HL-60 (cell line): ENCODE data around the gene LBH.

Experiments
- DNase-seq, 2 experiments: peaks; one replicate each; pipeline ENCODE4 v3.0.0-alpha.2; 2010 to 2020; ENCODE audit warnings: low read depth in 1 of 2, low spot score in 1 of 2
- H3K27ac ChIP-seq: fragments of 250-450 bp; sonication (Bioruptor Pico); replicated peaks from 2 replicates; pipeline ENCODE4 v1.5.1; 2020; ENCODE audit warnings: mild to moderate bottlenecking, moderate library complexity
- H3K27me3 ChIP-seq: fragments of 250-450 bp; sonication (Bioruptor Pico); 2 replicates; pipeline ENCODE4 v1.5.1; 2021; ENCODE audit warnings: mild to moderate bottlenecking, moderate library complexity; ENCODE audit not compliant: insufficient read depth, poor library complexity, severe bottlenecking
- H3K4me3 ChIP-seq: replicated peaks from 2 replicates; pipeline ENCODE4 v1.5.1; 2011; ENCODE audit warnings: mild to moderate bottlenecking, control low read depth, low read length; ENCODE audit not compliant: insufficient read depth
- GABPA ChIP-seq: IDR thresholded peaks from 2 replicates; pipeline ENCODE4 v1.6.1; 2012; ENCODE audit warnings: low read depth
- POLR2AphosphoS5 ChIP-seq: IDR thresholded peaks from 2 replicates; pipeline ENCODE4 v1.6.1; 2012; ENCODE audit warnings: low read depth
- SPI1 ChIP-seq: IDR thresholded peaks from 2 replicates; pipeline ENCODE4 v1.6.1; 2012; ENCODE audit warnings: low read depth, mild to moderate bottlenecking, borderline replicate concordance
- TF ChIP-seq, protein P1 (sequence below): IDR thresholded peaks from 2 replicates; pipeline ENCODE4 v1.6.1; 2012; ENCODE audit warnings: low read depth; ENCODE audit not compliant: insufficient replicate concordance
- TF ChIP-seq, protein P2 (sequence below): IDR thresholded peaks from one replicate; pipeline ENCODE4 v1.5.1; 2011; ENCODE audit warnings: low read length, control low read depth, inconsistent platforms; ENCODE audit not compliant: insufficient read depth

Gene LBH

DNA sequence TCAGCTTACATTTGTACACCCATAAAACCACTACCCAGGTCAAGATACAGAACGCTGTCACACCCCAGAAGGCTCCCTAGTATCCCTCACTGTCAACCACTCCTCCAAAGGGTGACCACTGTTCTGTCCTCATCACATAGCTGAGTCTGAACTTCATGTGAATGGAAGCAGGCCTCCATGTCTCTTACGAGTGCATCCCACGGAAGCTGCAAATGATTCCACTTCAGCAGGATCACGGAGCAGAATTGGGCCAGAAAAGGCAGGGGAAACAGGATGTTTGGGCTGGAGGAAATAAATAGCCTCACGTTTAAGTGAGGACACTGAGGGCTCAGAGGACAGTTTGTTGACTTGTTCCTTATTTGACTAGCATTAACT lies 38.4 kb downstream of the LBH start:
- H3K4me3 ChIP-seq = no peak overlapping the region
- TF ChIP-seq, protein P1, sequence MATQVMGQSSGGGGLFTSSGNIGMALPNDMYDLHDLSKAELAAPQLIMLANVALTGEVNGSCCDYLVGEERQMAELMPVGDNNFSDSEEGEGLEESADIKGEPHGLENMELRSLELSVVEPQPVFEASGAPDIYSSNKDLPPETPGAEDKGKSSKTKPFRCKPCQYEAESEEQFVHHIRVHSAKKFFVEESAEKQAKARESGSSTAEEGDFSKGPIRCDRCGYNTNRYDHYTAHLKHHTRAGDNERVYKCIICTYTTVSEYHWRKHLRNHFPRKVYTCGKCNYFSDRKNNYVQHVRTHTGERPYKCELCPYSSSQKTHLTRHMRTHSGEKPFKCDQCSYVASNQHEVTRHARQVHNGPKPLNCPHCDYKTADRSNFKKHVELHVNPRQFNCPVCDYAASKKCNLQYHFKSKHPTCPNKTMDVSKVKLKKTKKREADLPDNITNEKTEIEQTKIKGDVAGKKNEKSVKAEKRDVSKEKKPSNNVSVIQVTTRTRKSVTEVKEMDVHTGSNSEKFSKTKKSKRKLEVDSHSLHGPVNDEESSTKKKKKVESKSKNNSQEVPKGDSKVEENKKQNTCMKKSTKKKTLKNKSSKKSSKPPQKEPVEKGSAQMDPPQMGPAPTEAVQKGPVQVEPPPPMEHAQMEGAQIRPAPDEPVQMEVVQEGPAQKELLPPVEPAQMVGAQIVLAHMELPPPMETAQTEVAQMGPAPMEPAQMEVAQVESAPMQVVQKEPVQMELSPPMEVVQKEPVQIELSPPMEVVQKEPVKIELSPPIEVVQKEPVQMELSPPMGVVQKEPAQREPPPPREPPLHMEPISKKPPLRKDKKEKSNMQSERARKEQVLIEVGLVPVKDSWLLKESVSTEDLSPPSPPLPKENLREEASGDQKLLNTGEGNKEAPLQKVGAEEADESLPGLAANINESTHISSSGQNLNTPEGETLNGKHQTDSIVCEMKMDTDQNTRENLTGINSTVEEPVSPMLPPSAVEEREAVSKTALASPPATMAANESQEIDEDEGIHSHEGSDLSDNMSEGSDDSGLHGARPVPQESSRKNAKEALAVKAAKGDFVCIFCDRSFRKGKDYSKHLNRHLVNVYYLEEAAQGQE = no peak
- no peak for TF ChIP-seq GABPA
- no peak for TF ChIP-seq POLR2AphosphoS5
- TF ChIP-seq SPI1 = no peak
- TF ChIP-seq, protein P2, sequence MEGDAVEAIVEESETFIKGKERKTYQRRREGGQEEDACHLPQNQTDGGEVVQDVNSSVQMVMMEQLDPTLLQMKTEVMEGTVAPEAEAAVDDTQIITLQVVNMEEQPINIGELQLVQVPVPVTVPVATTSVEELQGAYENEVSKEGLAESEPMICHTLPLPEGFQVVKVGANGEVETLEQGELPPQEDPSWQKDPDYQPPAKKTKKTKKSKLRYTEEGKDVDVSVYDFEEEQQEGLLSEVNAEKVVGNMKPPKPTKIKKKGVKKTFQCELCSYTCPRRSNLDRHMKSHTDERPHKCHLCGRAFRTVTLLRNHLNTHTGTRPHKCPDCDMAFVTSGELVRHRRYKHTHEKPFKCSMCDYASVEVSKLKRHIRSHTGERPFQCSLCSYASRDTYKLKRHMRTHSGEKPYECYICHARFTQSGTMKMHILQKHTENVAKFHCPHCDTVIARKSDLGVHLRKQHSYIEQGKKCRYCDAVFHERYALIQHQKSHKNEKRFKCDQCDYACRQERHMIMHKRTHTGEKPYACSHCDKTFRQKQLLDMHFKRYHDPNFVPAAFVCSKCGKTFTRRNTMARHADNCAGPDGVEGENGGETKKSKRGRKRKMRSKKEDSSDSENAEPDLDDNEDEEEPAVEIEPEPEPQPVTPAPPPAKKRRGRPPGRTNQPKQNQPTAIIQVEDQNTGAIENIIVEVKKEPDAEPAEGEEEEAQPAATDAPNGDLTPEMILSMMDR = no peak

DNA sequence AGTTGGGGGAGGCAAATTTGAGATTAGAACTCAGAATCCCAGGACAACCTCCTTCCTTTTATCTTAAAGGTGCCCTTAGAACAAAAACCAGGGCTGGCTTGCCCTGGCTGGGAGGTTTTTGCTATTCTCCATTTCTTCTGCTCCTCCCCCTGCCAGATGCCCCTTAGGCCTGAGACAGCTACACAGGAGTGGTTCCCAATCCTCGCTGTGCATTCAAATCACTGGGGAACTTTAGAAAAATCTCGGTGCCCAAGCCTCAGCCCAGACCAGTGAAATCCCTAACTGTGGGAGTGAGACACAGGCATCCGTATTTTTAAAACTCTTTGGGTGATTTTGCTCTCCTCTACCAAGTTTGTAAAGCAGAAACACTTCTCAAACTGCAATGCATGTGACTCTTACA lies 38.8 kb downstream of the LBH start:
- TF ChIP-seq, protein P2 = no peak
- TF ChIP-seq GABPA (no peak), POLR2AphosphoS5 (no peak), SPI1 (no peak)
- TF ChIP-seq, protein P1 = no peak
- DNase-seq = no peak
- no peak overlapping the region for H3K4me3 ChIP-seq
- peaks cover 3% of the 10 kb centered on the region for H3K27me3 ChIP-seq
- H3K27ac ChIP-seq = no peak overlapping the region

More for the DNA sequence above, 38.4 kb downstream of the LBH start:
- no peak for DNase-seq
- H3K27ac ChIP-seq = no peak overlapping the region
- peaks cover 3% of the 10 kb centered on the region for H3K27me3 ChIP-seq

DNA sequence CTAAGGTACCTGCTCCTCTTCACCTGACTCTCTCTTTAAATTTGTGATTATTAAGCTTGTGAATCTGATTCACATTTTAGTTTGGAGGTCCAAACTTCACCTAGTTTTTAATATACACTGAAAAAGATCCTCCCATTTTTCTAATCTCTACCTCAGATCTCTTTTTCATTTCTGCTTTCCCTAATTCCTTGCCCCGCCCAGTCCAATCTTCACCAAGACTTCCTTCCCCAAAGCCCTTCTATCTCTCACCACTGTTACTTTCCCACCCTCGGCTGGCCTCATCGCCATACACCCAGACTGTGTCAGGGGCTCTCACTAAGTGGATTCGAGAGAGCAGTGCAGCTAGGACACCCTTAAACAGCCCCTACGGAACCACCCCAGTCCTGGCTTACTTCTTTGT lies 40.0 kb downstream of the LBH start:
- Histone ChIP-seq H3K27me3 (peaks cover 3% of the 10 kb centered on the region), H3K4me3 (no peak overlapping the region), H3K27ac (no peak overlapping the region)
- no peak for TF ChIP-seq SPI1
- TF ChIP-seq GABPA = no peak
- TF ChIP-seq, protein P2 = no peak
- TF ChIP-seq, protein P1 = no peak
- no peak for TF ChIP-seq POLR2AphosphoS5
- no peak for DNase-seq
